GM12874 (cell line): ENCODE results near the gene DHX34.

Source experiments
- CTCF ChIP-seq: IDR thresholded peaks from 2 replicates; pipeline ENCODE4 v1.5.1; 2011; ENCODE audit warnings: low read depth, mild to moderate bottlenecking, control low read depth, low read length, moderate library complexity; ENCODE audit not compliant: insufficient read depth

Gene DHX34

GRCh38 chr19:47339196-47339880, 9.8 kb upstream of the DHX34 start:
- TF ChIP-seq CTCF = no peak

- no peak for TF ChIP-seq CTCF
Observed at GRCh38 chr19:47340477-47341208, 8.5 kb upstream of the DHX34 start.

DNA sequence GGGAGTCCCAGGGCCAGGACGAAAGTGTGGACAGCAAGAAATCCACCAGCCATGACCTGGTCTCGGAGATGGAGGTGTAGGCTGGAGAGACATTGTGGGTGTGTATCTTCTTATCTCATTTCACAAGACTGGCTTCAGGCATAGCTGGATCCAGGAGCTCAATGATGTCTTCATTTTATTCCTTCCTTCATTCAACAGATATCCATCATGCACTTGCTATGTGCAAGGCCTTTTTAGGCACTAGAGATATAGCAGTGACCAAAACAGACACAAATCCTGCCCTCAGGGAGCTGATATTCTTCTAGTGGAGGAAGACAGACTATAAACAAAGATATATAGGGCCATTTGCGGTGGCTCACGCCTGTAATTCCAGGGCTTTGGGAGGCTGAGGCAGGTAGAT, 7.4 kb upstream of the DHX34 start:
- TF ChIP-seq CTCF = no peak

DNA sequence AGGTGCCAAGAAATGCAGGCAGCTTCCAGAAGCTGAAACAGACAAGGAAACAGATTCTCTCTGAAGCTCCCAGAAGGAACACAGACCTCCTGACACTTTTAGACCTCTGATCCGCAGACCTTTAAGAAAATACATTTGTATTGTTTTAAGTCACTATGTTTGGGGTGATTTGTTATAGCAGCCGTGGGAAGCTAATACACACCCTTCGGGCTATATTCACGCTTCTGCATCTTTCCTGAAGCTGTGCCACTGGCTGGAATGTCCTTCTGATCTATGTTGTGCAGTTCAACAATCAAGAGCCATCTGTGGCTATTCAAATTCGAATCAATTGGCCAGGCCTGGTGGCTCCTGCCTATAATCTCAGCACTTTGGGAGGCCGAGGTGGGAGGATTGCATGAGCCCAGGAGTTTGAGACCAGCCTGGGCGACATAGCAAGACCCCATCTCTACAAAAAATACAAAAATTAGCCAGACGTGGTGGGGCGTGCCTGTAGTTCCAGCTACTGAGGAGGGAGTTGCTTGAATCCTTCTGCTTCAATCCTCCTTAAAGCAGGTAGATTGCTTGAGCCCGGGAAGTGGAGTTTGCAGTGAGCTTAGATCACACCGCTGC, 5.8 kb upstream of the DHX34 start:
- TF ChIP-seq CTCF = no peak

- TF ChIP-seq CTCF = no peak
Observed at GRCh38 chr19:47344425-47344824, 4.7 kb upstream of the DHX34 start.

GRCh38 chr19:47350630-47351029, 1.5 kb downstream of the DHX34 start:
- no peak for TF ChIP-seq CTCF

- TF ChIP-seq CTCF = no peak
Observed at GRCh38 chr19:47351548-47351947, 2.4 kb downstream of the DHX34 start.
